Endodermal cell (in vitro differentiated cells): ENCODE results near the gene LTC4S. TPM values are rescaled to one million over a fixed set of nuclear protein-coding genes. Genes with fewer than 3 reads are reported as not detected.

Source experiments
- DNase-seq: peaks from one replicate; pipeline ENCODE4 v3.0.0-alpha.2; 2017
- H3K27ac ChIP-seq: 2 replicates; pipeline ENCODE4 v1.5.1; 2013; ENCODE audit warnings: mild to moderate bottlenecking, low read depth, low read length, moderate library complexity
- H3K27me3 ChIP-seq: 2 replicates; pipeline ENCODE4 v1.6.1; 2013; ENCODE audit warnings: mild to moderate bottlenecking, low read length, moderate library complexity; ENCODE audit not compliant: insufficient read depth, control insufficient read depth, poor library complexity, severe bottlenecking
- H3K36me3 ChIP-seq: 2 replicates; pipeline ENCODE4 v1.7.0; 2013; ENCODE audit warnings: mild to moderate bottlenecking, low read length, moderate library complexity; ENCODE audit not compliant: control insufficient read depth, insufficient read depth
- H3K4me1 ChIP-seq: one replicate; pipeline ENCODE4 v1.7.0; 2013; ENCODE audit warnings: low read length; ENCODE audit not compliant: control insufficient read depth, insufficient read depth
- H3K4me3 ChIP-seq: 2 replicates; pipeline ENCODE4 v1.5.1; 2013; ENCODE audit warnings: mild to moderate bottlenecking, low read length, moderate library complexity
- H3K9ac ChIP-seq: 2 replicates; pipeline ENCODE4 v1.6.1; 2013; ENCODE audit warnings: mild to moderate bottlenecking, low read length, moderate library complexity; ENCODE audit not compliant: poor library complexity, severe bottlenecking; ENCODE audit errors: extremely low read depth
- H3K9me3 ChIP-seq: 2 replicates; pipeline ENCODE4 v1.6.1; 2013; ENCODE audit warnings: mild to moderate bottlenecking, low read length, moderate library complexity; ENCODE audit not compliant: control insufficient read depth
- H3K27ac Mint-ChIP-seq: 2 replicates; pipeline ENCODE4 v1.8.0; 2020; ENCODE audit warnings: mixed read lengths
- H3K27me3 Mint-ChIP-seq: 2 replicates; pipeline ENCODE4 v1.8.0; 2021; ENCODE audit warnings: mild to moderate bottlenecking, mixed read lengths; ENCODE audit not compliant: insufficient read depth
- H3K36me3 Mint-ChIP-seq: 2 replicates; pipeline ENCODE4 v1.8.0; 2020; ENCODE audit warnings: low read depth, mixed read lengths
- H3K4me1 Mint-ChIP-seq: 2 replicates; pipeline ENCODE4 v1.8.0; 2020; ENCODE audit warnings: mixed read lengths
- H3K4me3 Mint-ChIP-seq: 2 replicates; pipeline ENCODE4 v1.8.0; 2020; ENCODE audit warnings: mild to moderate bottlenecking, moderate library complexity, mixed read lengths
- H3K9me3 Mint-ChIP-seq: 2 replicates; pipeline ENCODE4 v1.8.0; 2020; ENCODE audit warnings: mild to moderate bottlenecking, mixed read lengths
- CTCF ChIP-seq: fragments of 200-600 bp; sonication (generic); conservative IDR thresholded peaks from 2 replicates; pipeline ENCODE4 v1.5.0; 2021; ENCODE audit warnings: antibody characterized with exemption, mild to moderate bottlenecking
- WGBS, 2 experiments: methylation state at CpG; one replicate each; pipeline versions ENCODE4 v1.1.5 to v1.1.7; 2013; ENCODE audit warnings: missing lambda C conversion rate in 2 of 2, mixed read lengths in 1 of 2; ENCODE audit not compliant: insufficient coverage in 1 of 2, insufficient read length in 1 of 2; 5-methylcytosine and 5-hydroxymethylcytosine counted together
- total RNA-seq, 2 donors: library from RNA; stranded (reverse); fragmentation: NEBNext Ultra II Directional in 1 of 2; extraction: Animal tissue kit (Norgen Biotek cat#: 25700) in 1 of 2; gene quantifications; 2 replicates in 1 of 2; 3 replicates in 1 of 2; pipeline ENCODE4 v1.2.1, GENCODE V29; 2021

LTC4S gene
- total RNA-seq, 2 donors from 2014 or later = 5.7 to 6.3 TPM

DNA sequence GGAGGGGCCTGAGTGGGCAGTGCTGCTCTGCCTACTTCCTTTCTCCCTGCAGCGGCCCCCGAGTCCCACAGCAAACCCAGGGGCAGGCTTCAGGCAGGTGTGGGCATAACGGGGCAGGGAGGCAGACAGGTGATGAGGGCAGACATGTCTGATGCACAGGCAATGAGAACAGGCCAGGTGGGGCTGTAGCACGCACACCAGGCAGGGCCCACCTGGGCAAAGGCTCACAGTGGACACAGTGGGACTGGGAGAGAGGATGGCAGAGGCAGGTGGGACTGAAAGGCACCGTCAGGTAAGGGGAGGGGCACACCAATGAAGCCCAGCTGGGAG is 5.8 kb downstream of the LTC4S start:
- peaks cover 47% of the 10 kb centered on the region for H3K36me3 ChIP-seq
- H3K4me1 ChIP-seq = peaks cover 5% of the 10 kb centered on the region
- TF ChIP-seq CTCF = no peak
- Mint-ChIP-seq H3K27ac (no peak overlapping the region), H3K4me1 (peaks cover 9% of the 10 kb centered on the region), H3K9me3 (no peaks in the 10 kb centered on the region), H3K27me3 (no peaks in the 10 kb centered on the region), H3K36me3 (peaks cover 27% of the 10 kb centered on the region), H3K4me3 (no peak overlapping the region)
- H3K27ac ChIP-seq = no peak overlapping the region
- no peak for DNase-seq
- 92 to 96% methylated on average over 3 to 5 of the region's 5 CpGs for WGBS, 2 experiments
- H3K4me3 ChIP-seq = no peak overlapping the region
- H3K9ac ChIP-seq = no peak overlapping the region
- no peaks in the 10 kb centered on the region for H3K27me3 ChIP-seq
- H3K9me3 ChIP-seq = no peaks in the 10 kb centered on the region

DNA sequence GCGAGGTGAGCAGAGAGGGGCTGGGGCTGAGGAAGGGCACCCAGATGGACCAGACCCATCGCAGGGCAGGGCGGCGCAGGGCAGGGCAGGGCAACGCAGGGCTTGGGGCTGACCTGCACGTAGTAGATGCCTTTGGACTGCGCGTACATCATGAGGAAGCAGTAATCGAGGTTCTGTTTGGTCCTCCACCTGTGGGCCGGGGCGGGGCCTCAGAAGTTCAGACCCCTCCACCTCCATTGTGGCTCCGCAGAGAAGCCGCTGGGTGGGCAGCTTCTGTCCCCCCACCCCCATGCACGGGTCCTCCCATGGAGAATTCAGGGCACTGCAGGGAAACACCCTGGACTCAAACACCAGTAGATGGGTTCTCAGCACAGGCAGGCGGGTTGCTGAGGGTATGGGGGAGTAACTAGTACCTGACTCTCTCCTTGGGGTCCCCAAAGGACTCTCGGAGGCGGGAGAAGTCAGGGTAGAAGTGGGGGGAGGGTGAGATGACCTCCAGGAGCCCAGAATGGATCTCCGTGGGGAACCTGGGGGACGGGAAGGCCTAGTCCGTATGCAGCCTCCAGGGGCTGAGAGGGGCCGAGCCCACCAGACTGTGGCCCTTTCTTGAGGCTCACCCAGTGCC is 6.4 kb downstream of the LTC4S start:
- TF ChIP-seq CTCF = no peak

DNA sequence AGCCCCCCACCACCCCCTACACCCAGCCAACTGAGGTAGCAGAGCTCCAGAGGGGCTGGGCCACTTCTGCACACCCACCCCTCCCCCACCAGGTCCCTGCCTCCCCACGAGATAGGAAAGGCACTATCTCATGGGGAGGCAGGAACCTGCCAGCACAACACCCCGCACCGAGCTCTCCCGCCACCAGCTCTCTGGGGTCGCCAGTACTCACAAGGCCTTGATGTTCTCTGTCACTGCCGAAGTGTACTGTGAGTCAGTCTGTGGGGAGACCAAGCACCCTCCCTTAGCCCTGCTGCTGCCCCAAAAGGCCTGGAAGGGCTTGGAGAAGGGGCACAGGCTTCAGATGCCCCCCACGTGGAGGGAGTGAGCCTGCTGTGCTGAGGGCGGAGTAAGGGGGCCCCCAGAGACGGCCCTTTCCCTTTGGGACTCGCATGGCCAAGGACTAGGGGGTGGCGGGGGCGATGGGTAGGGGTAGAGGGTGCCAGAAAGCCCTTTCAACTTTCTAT is 7.0 kb downstream of the LTC4S start:
- Histone ChIP-seq H3K27me3 (no peaks in the 10 kb centered on the region), H3K4me3 (no peak overlapping the region), H3K9me3 (no peaks in the 10 kb centered on the region), H3K36me3 (peaks cover 47% of the 10 kb centered on the region), H3K27ac (no peak overlapping the region), H3K4me1 (no peaks in the 10 kb centered on the region), H3K9ac (no peak overlapping the region)
- WGBS, 2 experiments = 88 to 96% methylated on average over 11 to 12 of the region's 12 CpGs
- H3K9me3 Mint-ChIP-seq = no peaks in the 10 kb centered on the region
- H3K4me3 Mint-ChIP-seq = no peak overlapping the region
- no peaks in the 10 kb centered on the region for H3K27me3 Mint-ChIP-seq
- no peak overlapping the region for H3K27ac Mint-ChIP-seq
- H3K36me3 Mint-ChIP-seq = peaks cover 27% of the 10 kb centered on the region
- no peak for TF ChIP-seq CTCF
- H3K4me1 Mint-ChIP-seq = peaks cover 16% of the 10 kb centered on the region
- DNase-seq = no peak

More for the DNA sequence above, 6.4 kb downstream of the LTC4S start:
- H3K9ac ChIP-seq = no peak overlapping the region
- Mint-ChIP-seq H3K9me3 (no peaks in the 10 kb centered on the region), H3K36me3 (peaks cover 27% of the 10 kb centered on the region), H3K27ac (no peak overlapping the region), H3K4me3 (no peak overlapping the region), H3K4me1 (peaks cover 14% of the 10 kb centered on the region), H3K27me3 (no peaks in the 10 kb centered on the region)
- no peaks in the 10 kb centered on the region for H3K9me3 ChIP-seq
- no peaks in the 10 kb centered on the region for H3K27me3 ChIP-seq
- H3K4me3 ChIP-seq = no peak overlapping the region
- WGBS, 2 experiments = 93 to 96% methylated on average over 9 to 21 of the region's 21 CpGs
- peaks cover 47% of the 10 kb centered on the region for H3K36me3 ChIP-seq
- H3K4me1 ChIP-seq = no peaks in the 10 kb centered on the region
- DNase-seq = no peak
- no peak overlapping the region for H3K27ac ChIP-seq
